ENCODE data around the gene ACLY.
"Not testable (repeated sequence)": the region's sequence is repeated elsewhere in the genome, so short reads cannot be mapped to it uniquely, and the experiment has no call there.

ACLY gene

DNA sequence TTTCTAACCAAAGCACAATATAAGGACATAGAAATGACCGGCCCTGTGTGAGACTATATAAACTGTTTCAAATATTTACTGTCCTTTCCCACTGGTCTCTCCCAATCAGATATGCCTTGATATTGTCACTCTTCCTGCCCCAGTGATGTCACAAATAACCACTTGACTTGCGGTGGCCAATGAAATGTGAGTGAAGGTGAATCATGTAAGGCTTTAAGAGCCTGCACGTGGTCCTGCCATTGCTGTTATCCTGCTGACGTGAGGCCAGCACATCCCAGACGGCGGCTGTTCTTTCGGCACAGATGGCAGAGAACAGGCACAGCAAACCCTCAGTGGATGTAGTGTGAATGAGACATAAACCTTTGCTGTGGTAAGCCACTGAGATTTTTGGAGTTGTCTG is 48.1 kb downstream of the ACLY start:
- no peak for DNase-seq

DNA sequence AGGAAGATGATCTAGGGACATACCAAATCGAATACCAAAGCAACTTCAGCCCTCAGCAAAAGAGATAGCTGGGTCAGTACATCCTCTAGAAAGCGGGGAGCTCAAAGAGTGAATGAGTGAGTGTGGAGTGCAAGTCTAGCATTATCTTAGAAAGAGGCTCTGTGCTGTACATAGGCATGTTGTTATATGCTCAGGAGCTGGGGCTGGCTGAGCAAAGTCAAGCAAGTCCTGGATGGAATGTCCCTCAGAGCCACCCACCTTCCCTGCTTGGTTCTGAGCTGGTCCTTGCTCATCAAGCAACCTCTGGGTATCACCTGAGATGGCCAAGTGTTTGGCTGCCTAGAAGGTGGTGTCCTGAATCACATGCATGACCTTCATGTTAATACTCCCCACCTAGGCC is 48.7 kb downstream of the ACLY start:
- DNase-seq, result no peak

DNA sequence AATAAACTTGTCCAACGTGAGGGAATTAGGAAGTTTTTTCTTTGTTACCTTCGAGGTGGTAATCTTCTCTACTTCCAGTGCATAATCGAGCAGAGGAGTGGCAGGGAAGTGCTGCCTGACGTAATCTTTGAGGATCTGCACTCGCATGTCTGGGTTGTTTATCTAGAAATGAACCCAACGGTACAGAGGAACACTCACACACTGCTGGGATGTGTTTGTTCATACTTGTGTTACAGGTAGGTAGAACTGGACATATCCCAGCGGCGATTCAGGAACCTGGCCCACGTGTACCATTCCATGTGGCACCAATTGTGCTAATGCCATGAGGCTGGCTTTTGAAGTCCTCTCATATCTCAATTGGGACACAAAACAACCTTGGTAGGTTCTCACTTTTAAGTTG is 49.3 kb downstream of the ACLY start:
- DNase-seq, result no peak

DNA sequence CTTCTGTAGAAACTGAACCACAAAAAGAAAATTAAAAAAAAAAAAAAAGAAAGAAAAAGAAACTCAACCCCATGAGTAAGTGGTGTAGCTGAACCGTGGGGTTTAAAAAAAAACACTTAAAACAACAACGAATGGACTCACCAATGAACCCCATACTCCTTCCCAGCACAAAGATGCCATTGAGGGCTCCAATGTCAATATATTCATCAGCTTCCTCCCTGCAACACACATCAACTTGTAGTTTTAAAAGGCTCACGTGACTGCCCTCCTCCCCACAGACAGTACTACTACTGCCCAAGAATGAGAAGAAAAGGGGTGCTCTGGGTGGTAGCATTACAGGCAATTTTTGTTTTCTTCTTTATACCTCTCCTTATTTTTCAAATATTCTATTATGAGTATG is 50.2 kb downstream of the ACLY start:
- no peak for DNase-seq

DNA sequence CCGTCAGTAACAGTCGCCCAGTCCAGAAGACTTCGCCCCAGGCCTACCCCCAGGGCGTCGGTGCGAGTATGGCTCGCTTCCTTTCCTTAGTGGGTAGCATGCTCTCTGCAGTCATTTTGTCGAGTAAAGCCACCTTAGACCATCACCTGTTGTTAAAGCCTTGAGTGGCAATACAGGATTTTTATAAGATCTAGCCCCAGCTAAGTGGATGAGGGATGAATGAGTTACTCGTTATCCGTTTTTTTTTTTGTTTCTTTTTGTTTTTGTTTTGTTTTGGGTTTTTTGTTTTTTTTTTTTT is 53.2 kb downstream of the ACLY start:
- DNase-seq, result no peak

DNA sequence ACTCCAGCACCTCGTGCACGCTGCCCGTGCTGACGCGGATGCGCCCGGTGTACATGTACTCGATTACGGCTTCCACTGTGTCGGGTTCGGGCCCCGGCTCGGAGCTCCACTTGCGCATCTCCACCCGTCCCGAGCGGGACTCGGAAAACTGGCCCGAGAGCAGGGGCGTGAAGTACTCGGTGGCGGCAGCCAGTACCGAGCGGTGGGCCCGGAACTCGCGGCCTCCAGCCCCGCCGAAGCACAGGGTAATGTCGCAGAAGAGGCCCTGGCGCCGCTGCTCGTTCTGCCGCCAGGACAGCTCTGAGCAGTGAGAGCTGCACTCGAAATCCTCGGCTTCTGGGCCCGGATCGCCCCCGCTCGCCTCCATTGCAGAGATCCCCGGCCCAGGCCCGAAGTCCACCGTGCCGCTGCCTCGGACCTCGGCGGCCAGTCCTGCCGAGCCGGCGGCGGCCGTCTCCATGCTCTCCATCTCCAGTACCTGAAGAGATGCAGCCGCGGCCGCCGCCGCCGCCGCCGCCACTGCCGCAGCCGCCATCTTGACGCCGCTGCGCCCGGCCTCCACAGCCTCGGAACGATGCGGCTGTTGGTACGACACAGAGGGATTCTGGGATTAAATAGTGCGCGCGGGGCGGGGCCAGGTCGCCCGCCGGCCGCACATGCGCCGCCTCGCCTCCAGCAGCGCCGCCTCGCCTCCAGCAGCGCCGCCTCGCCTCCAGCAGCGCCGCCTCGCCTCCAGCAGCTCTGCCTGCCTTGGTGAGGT is 53.7 kb downstream of the ACLY start, which contains the start of gene KLHL11:
KLHL11 (minus strand) TSS at position 588 of the 760 bp plus-strand sequence; CDS start at position 535, 53 bp downstream.
- DNase-seq, result peak; percentile 93 to 96 (median 94)

DNA sequence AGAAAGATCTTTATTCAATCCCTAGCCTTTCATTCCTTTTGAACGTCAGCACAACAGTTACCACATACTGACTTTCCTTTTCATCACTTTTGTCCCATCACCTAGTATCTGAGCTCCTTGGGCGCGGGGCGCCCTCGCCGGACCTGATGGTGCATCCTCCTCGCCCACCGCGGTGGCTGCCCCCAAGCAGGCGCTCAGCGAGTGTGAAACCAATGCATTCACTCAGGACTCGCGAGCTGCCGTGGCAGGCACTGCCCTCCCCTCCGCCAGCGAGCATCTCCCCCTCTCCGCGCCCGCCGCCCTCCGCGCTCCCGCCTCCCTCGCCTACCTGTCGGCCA is 54.3 kb downstream of the ACLY start:
- no peak for DNase-seq

DNA sequence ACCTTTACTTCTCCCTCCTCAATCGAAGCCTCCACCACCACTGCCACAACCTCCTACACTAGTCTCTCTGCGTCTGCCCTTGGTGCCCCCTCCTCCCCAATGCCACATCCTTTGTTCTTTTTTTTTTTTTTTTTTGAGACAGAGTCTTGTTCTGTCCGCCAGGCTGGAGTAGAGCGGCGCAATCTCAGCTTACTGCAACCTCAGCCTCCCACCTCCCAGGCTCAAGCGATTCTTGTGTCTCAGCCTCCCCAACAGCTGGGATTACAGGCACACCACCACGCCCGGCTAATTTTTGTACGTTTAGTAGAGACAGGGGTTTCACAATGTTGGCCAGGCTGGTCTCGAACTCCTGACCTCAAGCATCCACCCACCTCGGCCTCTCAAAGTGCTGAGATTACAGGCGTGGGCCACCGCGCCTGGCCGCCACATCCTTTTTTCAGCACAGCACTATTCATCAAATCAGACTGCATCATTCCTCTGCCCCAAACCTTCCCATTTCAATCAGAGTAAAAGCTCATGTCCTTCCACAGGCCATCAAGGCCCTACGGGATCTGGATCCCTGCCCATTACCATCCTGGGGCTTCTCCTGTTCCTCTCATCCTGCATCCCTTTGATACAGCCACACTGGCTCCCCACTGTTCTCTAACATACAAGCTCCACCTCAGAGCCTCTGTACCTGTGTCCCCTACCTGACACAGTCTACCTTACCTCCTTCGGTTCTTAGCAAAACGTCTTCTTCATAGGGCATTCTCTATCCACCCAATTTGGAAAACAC is 55.5 kb downstream of the ACLY start:
- DNase-seq, result peak in 3 of 4 experiments; percentile 18 to 41 (median 31)

DNA sequence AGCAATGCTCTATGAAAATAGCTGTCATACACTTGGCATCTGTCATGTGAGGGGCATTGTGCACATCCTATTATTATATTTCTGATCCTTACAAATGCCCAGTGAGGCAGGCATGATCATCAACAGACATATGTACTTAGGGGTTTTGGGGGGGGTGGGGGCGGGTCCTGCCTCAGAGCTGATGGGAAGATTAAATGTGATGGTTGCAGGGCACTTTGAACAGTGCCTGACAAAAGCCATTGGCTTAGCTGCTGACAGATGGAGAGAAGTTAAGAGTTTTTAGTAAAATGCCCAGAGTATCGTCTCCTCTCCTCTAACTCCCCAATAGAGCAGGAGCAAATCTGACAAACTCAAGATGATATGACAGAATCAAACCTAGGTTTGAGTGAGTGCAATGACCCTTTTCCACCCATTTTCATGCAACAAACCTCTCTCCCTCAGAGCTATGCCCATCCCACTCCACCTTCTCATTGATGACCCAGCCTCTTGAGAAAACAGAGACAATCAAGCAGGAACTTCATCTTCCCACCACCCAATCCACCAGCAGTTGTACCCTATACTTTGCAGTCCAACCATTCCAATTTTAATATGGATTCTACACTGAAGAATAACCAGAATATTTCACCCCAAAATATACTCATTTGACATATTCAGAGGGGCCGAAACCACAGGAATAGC is 58.4 kb downstream of the ACLY start:
- no peak for DNase-seq

DNA sequence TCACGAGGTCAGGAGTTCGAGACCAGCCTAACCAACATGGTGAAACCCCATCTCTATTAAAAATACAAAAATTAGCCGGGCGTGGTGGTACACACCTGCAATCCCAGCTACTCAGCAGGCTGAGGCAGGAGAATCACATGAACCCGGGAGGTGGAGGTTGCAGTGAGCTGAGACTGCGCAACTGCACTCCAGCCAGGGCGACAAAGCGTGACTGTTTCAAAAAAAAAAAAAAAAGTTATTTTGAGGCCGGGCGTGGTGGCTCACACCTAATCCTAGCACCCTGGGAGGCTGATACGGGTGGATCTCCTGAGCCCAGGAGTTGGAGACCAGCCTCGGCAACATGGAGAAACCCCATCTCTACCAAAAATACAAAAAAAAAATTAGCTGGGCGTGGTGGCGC is 67.4 kb downstream of the ACLY start:
- not testable (repeated sequence) for DNase-seq

DNA sequence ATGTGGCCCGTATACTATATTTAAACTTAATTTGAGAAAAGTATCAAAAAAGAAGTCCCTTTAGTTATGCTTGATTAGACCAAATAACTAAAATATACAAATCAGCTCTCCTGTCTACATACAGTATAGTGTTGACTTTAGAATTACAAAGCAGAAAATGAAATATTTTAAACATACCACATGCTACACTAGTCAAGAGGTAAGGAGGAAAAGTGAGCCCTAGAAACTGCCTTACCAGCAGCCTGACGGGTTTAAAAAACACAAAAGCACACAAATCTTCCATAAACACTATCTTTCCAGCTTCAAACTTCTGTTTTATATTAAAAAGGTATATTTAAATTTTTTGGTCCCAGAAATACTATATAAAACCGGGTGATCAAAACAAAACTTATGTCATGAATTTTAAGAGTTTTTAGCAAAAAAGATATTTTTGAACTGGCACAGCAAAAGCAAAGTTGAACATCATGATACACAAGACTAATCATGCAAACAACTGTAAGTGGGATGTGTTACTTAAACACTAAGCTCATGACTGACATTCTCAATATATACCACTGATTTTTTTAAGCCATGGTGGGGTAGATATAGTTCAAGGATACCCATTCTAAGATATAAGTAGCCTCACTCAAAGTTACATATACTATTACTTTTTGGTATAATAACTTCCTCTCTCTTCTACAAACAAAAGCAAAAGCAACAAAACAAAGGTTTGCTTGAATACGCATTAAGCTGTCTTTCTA is 69.3 kb downstream of the ACLY start:
- DNase-seq, result no peak

DNA sequence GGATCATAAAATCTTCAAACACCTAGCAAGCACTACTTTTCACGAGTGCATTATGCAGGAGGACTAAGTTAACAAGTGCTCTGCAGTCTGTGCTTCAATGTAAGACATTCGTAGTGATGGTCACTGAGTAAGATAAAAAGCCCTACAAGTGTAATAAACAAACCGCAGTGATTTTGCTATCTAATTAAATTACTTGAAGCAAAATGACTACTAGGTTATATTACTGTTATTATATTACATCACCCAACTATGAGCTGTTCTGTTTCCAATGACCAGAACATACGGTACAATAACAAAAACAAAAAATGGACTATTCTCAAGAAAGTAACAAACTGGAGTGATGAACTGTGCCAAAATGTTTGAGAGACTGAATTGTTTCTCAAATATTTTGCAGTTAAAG is 70.0 kb downstream of the ACLY start:
- DNase-seq, result no peak

DNA sequence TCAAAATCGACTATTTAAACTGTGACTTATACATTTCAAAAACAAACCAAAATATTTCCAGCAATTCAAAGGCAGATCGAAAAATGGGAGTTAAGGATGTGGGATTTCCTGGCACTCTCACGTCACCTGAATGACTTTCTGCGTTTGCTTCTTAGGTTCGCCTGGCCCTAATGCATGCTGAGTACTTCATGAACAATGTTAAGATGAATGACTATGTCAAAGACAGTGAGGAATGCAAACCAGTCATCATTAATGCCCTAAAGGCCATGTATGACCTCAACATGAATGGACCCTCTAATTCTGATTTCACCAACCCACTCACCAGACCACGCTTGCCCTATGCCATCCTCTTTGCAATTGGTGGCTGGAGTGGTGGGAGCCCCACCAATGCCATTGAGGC is 73.8 kb downstream of the ACLY start:
- no peak for DNase-seq

DNA sequence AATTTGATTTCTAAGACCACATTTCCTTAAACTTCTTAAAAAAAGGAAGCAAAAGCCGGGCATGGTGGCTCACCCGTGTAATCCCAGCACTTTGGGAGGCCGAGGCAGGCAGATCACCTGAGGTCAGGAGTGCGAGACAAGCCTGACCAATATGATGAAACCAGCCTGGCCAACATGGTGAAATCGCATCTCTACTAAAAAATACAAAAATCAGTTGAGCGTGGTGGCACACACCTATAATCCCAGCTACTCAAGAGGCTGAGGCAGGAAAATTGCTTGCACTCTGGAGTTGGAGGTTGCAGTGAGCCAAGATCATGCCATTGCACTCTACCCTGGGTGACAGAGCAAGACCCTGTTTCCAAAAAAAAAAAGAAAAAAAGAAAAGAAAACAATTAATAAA is 78.0 kb downstream of the ACLY start:
- not testable (repeated sequence) for DNase-seq

DNA sequence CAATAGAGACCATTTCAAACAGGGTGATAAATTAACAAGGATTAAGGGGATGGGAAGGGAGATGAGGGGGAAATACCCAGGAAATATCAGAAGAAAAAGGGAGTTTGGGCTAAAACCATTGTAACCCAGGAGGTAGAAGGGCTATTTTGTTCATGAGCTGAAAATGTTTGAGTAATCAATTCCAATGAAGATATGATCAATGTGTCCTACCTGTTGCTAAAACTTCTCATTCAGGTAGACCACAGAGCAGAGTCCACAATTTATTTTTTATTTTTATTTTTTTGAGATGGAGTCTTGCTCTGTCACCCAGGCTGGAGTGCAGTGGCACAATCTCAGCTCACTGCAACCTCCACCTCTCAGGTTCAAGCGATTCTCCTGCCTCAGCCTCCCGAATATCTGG is 79.3 kb downstream of the ACLY start:
- DNase-seq, result not testable (repeated sequence)

DNA sequence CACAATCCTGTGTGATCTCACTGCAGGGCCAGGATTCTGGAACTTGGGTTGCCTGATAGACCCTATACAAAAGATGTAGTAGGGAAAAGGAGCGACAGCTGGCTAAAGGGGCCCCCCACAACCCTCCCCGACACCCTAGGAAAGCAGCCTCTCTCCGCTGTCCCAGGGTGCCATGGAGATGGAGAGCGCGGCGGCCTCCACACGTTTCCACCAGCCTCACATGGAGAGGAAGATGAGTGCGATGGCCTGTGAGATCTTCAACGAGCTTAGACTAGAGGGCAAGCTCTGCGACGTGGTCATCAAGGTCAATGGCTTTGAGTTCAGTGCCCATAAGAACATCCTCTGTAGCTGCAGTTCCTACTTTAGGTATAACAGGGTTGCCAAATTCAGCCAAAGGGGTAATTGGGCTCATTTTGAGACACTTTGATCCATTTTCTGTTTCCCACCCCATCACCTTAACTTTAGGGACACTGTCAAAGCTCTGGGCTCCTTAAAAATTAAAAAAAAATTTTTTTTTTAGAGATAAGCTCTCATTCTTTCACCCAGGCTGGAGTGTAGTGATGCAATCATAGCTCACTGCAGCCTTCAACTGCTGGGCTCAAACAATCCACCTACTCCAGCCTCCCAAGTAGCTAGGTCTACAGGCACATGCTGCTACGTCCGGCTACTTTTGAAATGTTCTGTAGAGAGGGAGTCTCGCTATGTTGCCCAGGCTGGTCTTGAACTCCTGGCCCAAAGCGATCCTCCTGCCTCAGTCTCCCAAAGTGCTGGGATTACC is 80.8 kb downstream of the ACLY start, which contains the start of gene KLHL10:
KLHL10 (plus strand) TSS at position 65 of the 778 bp plus-strand sequence; CDS start at position 173, 108 bp downstream.
- no peak for DNase-seq

DNA sequence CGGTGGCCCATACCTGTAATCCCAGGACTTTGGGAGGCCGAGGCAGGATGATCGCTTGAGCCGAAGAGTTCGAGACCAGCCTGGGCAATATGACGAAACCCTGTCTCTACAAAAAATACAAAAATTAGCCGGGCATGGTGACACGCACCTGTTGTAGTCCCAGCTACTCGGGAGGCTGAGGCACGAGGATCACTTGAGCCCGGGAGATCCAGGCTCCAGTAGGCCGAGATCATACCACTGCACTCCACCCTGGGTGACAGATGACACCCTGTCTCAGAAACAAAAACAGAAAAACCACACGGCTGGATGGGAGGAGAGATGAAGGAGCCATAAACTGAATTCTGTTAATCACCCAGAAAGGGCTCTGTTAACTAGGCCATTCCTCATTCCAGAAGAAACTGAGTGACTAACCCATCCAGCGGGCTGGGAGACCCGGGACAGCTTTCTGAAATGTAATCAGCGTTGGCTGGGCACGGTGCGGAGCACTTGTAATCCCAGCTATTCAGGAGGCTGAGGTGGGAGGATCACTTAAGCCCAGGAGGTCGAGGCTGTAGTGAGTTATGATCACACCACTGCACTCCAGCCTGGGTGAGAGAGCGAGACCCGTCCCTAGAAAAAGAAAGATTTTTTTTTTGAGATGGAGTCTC is 82.1 kb downstream of the ACLY start:
- DNase-seq, result no peak

DNA sequence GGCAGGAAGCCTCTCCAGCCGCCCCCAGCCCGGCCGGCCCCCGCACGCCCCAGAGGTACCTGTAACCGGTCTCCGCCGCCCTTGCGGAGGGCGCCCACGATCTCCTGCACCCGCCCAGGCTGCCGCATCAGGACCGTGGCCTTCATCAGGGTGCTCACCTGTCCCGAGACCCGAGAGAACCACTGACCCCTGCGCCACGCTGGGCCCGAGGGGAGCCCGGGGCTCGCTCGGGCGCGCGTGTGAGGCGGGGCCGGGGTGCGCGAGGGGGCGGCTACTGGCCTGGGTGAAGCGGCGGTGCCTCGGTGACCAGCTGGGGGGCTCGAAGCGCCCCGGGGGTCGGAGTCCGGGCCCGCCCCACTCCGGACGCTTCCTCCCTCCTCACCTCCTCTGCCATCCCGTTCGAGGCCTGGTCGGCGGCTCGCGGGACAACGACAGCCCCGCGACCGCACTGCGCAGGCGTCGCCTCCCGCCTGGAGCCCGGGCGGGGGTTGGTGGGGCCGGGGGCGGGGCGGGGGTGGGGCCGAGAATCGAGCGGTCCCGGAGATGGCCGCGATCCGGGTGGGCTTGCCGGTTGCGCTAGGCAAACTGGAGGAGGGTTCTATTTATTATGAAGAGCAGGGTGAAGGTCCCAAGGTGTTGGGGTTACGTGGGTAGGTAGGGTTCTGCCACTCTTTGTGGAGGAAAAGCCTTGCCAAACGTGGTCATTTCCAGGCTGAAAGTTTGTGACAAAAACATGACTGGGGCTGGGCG is 82.8 kb downstream of the ACLY start, which contains the start of gene NT5C3B:
NT5C3B (minus strand) TSS at position 433 of the 750 bp plus-strand sequence; CDS start at position 394, 39 bp downstream.
- peak in 3 of 4 experiments; percentile 14 to 75 (median 72) for DNase-seq

DNA sequence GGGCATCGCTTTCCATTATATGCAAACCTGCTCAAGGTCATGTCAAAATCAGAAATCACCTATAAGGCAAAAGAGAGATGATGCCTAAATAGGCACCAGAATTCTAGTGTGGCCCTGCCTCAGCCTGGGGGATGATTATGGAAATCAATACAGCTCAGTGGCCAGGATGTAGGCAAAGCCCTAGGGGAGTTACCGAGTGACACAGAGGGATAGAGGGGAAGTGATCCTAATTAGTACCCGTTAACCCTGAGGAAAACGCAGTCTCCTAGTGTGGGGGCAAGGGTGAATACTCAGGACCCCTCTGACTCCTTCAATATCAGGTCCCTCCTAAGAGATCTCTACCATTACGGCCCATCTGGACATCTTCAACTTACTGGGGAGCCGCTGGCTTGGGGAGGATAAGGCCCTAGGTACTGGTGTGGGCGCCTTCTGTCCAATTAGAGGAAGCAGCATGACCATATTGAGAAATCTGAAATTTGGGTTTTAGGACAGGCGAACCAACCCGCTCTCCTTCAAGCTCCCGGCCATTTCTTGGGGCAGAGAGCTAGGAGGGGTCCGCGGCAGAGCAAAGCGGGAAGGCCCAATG is 83.4 kb downstream of the ACLY start:
- peak in 3 of 4 experiments; percentile 43 to 52 (median 43) for DNase-seq

DNA sequence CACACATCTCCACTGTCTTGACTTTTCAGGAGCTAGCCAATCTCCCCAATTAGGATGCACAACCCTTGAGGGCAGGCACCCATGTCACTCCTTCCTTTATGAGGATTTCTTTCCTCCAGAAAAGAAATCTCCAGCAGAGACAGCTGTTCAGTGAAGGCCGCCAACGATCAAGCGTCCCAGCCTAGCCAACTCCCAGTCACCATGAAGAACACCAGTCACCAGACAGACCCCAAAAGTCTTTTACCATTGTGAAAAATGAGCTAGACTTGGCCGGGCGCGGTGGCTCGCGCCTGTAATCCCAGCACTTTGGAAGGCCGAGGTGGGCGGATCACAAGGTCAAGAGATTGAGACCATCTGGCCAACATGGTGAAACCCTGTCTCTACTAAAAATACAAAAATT is 88.8 kb downstream of the ACLY start:
- not testable (repeated sequence) for DNase-seq
